Right kidney (tissue), 9 donors: ENCODE data around the gene GPR50.

Source experiments
- DNase-seq: peaks from one replicate; pipeline ENCODE4 v3.0.0-alpha.2; 2016
- long read RNA-seq, 8 donors: transcript quantifications; one replicate each; lab custom pipeline, GENCODE V29; 2026

GPR50 gene
- long read RNA-seq, donor 1 = 0 reads
- long read RNA-seq, donor 2 = 0 reads
- long read RNA-seq, donor 3 = 0 reads
- long read RNA-seq, donor 4 = 0 reads
- long read RNA-seq, donor 5 = 0 reads
- long read RNA-seq, donor 6 = 0 reads
- long read RNA-seq, donor 7 = 0 reads
- long read RNA-seq, donor 8 = 0 reads

GRCh38 chrX:151176231-151176750, at the start of gene GPR50:
GPR50 (plus strand) TSS chrX:151176584; CDS start chrX:151176722, 138 bp downstream.
- DNase-seq = no peak

- DNase-seq = no peak
These were observed 43.9 kb upstream of the GPR50 start for GRCh38 chrX:151132531-151132930.

GRCh38 chrX:151151665-151152267, 24.6 kb upstream of the GPR50 start:
- no peak for DNase-seq

- no peak for DNase-seq
These were observed 23.3 kb upstream of the GPR50 start for GRCh38 chrX:151153086-151153485.

GRCh38 chrX:151153667-151154066, 22.7 kb upstream of the GPR50 start:
- no peak for DNase-seq

GRCh38 chrX:151155234-151155633, 21.1 kb upstream of the GPR50 start:
- no peak for DNase-seq

GRCh38 chrX:151161690-151162089, 14.7 kb upstream of the GPR50 start:
- DNase-seq = no peak

- DNase-seq = no peak
These were observed 8.5 kb upstream of the GPR50 start for GRCh38 chrX:151167791-151168345.

GRCh38 chrX:151169783-151170182, 6.6 kb upstream of the GPR50 start:
- no peak for DNase-seq

GRCh38 chrX:151174581-151175282, 1.7 kb upstream of the GPR50 start:
- DNase-seq = no peak

- no peak for DNase-seq
These were observed 911 bp upstream of the GPR50 start for GRCh38 chrX:151175283-151176062.

- DNase-seq = peak; percentile 69
These were observed 1.0 kb downstream of the GPR50 start for GRCh38 chrX:151177141-151178027.

- DNase-seq = no peak
These were observed 2.4 kb downstream of the GPR50 start for GRCh38 chrX:151178746-151179145.

- no peak for DNase-seq
These were observed 4.0 kb downstream of the GPR50 start for GRCh38 chrX:151180400-151180799.

GRCh38 chrX:151181088-151181487, 4.7 kb downstream of the GPR50 start:
- no peak for DNase-seq

- no peak for DNase-seq
These were observed 6.9 kb downstream of the GPR50 start for GRCh38 chrX:151183233-151183753.

GRCh38 chrX:151183912-151184565, 7.7 kb downstream of the GPR50 start:
- DNase-seq = no peak

GRCh38 chrX:151184705-151185104, 8.3 kb downstream of the GPR50 start:
- DNase-seq = no peak

- DNase-seq = no peak
These were observed 30.5 kb downstream of the GPR50 start for GRCh38 chrX:151206871-151207270.

- DNase-seq = no peak
These were observed 49.5 kb downstream of the GPR50 start for GRCh38 chrX:151225843-151226242.

GRCh38 chrX:151226941-151227340, 50.6 kb downstream of the GPR50 start:
- no peak for DNase-seq
